G401.6 (cell line): ENCODE data around the gene ALDH16A1.

Experiments used
- FAIRE-seq: peaks from 2 replicates; lab custom pipeline; 2012; peaks lifted over from hg19 to GRCh38; lab: Jason Lieb, UNC

Gene ALDH16A1

GRCh38 chr19:49453013-49453756, at the start of gene ALDH16A1:
Gene ALDH16A1, plus strand, starts transcription at chr19:49453225. Its CDS starts 107 bp downstream, at chr19:49453332.
- peak; percentile 94 for FAIRE-seq

- FAIRE-seq, result no peak
Measured at GRCh38 chr19:49403404-49404187, 49.4 kb upstream of the ALDH16A1 start.

- no peak for FAIRE-seq
Measured at GRCh38 chr19:49407079-49407478, 45.9 kb upstream of the ALDH16A1 start.

GRCh38 chr19:49407482-49408015, 45.5 kb upstream of the ALDH16A1 start:
- no peak for FAIRE-seq

GRCh38 chr19:49408816-49409440, 44.1 kb upstream of the ALDH16A1 start:
- FAIRE-seq, result no peak

- FAIRE-seq, result no peak
Measured at GRCh38 chr19:49409441-49410029, 43.5 kb upstream of the ALDH16A1 start.

- FAIRE-seq, result no peak
Measured at GRCh38 chr19:49411681-49412326, 41.2 kb upstream of the ALDH16A1 start.

GRCh38 chr19:49413348-49413747, 39.7 kb upstream of the ALDH16A1 start:
- no peak for FAIRE-seq

GRCh38 chr19:49414256-49414655, 38.8 kb upstream of the ALDH16A1 start:
- no peak for FAIRE-seq

GRCh38 chr19:49415102-49415809, 37.8 kb upstream of the ALDH16A1 start:
- no peak for FAIRE-seq

- FAIRE-seq, result no peak
Measured at GRCh38 chr19:49415810-49416200, 37.2 kb upstream of the ALDH16A1 start.

- FAIRE-seq, result no peak
Measured at GRCh38 chr19:49417088-49417487, 35.9 kb upstream of the ALDH16A1 start.

- no peak for FAIRE-seq
Measured at GRCh38 chr19:49418511-49418910, 34.5 kb upstream of the ALDH16A1 start.

- FAIRE-seq, result no peak
Measured at GRCh38 chr19:49419173-49419572, 33.9 kb upstream of the ALDH16A1 start.

GRCh38 chr19:49420227-49420626, 32.8 kb upstream of the ALDH16A1 start:
- FAIRE-seq, result no peak

- FAIRE-seq, result peak; percentile 95
Measured at GRCh38 chr19:49421039-49421877, 31.8 kb upstream of the ALDH16A1 start.

- FAIRE-seq, result no peak
Measured at GRCh38 chr19:49421878-49422202, 31.2 kb upstream of the ALDH16A1 start.

- FAIRE-seq, result no peak
Measured at GRCh38 chr19:49422407-49423070, 30.5 kb upstream of the ALDH16A1 start.

- FAIRE-seq, result no peak
Measured at GRCh38 chr19:49423071-49423984, 29.7 kb upstream of the ALDH16A1 start, which contains the start of gene PTH2. Gene PTH2, minus strand, starts transcription at chr19:49423441. Its CDS starts 102 bp downstream, at chr19:49423339.
